A673 (cell line): Measurements from ENCODE around the gene LIX1. TPM values are rescaled to one million over a fixed set of nuclear protein-coding genes. Genes with fewer than 3 reads are reported as not detected.

Experiments
- BruUV-seq: library from RNA; stranded (reverse); fragments of 400-500 nt; replicated peaks from 2 replicates; lab custom pipeline; 2021; lab: Mats Ljungman, UMichigan
- CTCF ChIA-PET: fragments of 300-600 bp; sonication (Branson Sonifier 250); formaldehyde crosslinking; loops from one replicate; lab custom pipeline; 2022; ENCODE audit warnings: antibody characterized with exemption; lab: Charles Lee
- POLR2A ChIA-PET: fragments of 300-600 bp; sonication (Branson Sonifier 250); formaldehyde crosslinking; loops from one replicate; lab custom pipeline; 2022; ENCODE audit warnings: antibody characterized with exemption; ENCODE audit not compliant: low non-redundant PET; lab: Charles Lee
- DNase-seq: peaks from one replicate; pipeline ENCODE4 v3.0.0-alpha.2; 2015; ENCODE audit warnings: low spot score
- H3K27ac ChIP-seq: fragments of 200-600 bp; sonication (generic); 2 replicates; pipeline ENCODE4 v1.5.1; 2016; ENCODE audit warnings: mixed run types, low read depth, mild to moderate bottlenecking, mixed read lengths, antibody characterized with exemption, low read length; ENCODE audit not compliant: poor library complexity, severe bottlenecking
- H3K27me3 ChIP-seq: fragments of 200-600 bp; sonication (generic); replicated peaks from 2 replicates; pipeline ENCODE4 v1.6.1; 2017; ENCODE audit warnings: mixed run types, low read depth, mild to moderate bottlenecking, mixed read lengths, antibody characterized with exemption, low read length; ENCODE audit not compliant: insufficient read depth, poor library complexity
- H3K36me3 ChIP-seq: fragments of 200-600 bp; sonication (generic); 2 replicates; pipeline ENCODE4 v1.6.1; 2016; ENCODE audit warnings: mixed run types, mild to moderate bottlenecking, mixed read lengths, antibody characterized with exemption, low read length; ENCODE audit not compliant: insufficient read depth, poor library complexity, severe bottlenecking
- H3K4me1 ChIP-seq: fragments of 200-600 bp; sonication (generic); 2 replicates; pipeline ENCODE4 v1.6.1; 2017; ENCODE audit warnings: mixed run types, mild to moderate bottlenecking, mixed read lengths, antibody characterized with exemption, low read length; ENCODE audit not compliant: insufficient read depth, poor library complexity, severe bottlenecking
- H3K4me3 ChIP-seq: fragments of 200-600 bp; sonication (generic); 2 replicates; pipeline ENCODE4 v1.5.1; 2016; ENCODE audit warnings: low read depth, mixed run types, mild to moderate bottlenecking, mixed read lengths, low read length; ENCODE audit not compliant: poor library complexity, severe bottlenecking
- H3K9me3 ChIP-seq: fragments of 200-600 bp; sonication (generic); 2 replicates; pipeline ENCODE4 v1.6.1; 2016; ENCODE audit warnings: mixed run types, low read depth, mild to moderate bottlenecking, mixed read lengths, antibody characterized with exemption, low read length; ENCODE audit not compliant: poor library complexity, severe bottlenecking
- EZH2 ChIP-seq: fragments of 200-600 bp; sonication (generic); IDR thresholded peaks from 2 replicates; pipeline ENCODE4 v1.6.1; 2017; ENCODE audit warnings: borderline replicate concordance, low read depth, mild to moderate bottlenecking, mixed read lengths, antibody characterized with exemption, low read length; ENCODE audit not compliant: poor library complexity, severe bottlenecking
- intact Hi-C: fragments of 100-400 bp; cut with micrococcal nuclease; formaldehyde crosslinking; loops from one replicate; pipeline ENCODE4 v1.10.0; 2022; ENCODE audit not compliant: unreplicated experiment
- total RNA-seq: library from RNA; stranded (reverse); gene quantifications from 2 replicates; pipeline ENCODE4 v1.2.3, GENCODE V29; 2021
- TF ChIP-seq, protein P1 (sequence below): fragments of 300-800, 200-600 bp; sonication (generic); conservative IDR thresholded peaks from 2 replicates; pipeline ENCODE4 v1.5.1; 2017; ENCODE audit warnings: low read depth, mild to moderate bottlenecking, antibody characterized with exemption, low read length, moderate library complexity, mixed read lengths

LIX1 gene
- total RNA-seq, 1 experiment from 2014 or later = not detected

DNA sequence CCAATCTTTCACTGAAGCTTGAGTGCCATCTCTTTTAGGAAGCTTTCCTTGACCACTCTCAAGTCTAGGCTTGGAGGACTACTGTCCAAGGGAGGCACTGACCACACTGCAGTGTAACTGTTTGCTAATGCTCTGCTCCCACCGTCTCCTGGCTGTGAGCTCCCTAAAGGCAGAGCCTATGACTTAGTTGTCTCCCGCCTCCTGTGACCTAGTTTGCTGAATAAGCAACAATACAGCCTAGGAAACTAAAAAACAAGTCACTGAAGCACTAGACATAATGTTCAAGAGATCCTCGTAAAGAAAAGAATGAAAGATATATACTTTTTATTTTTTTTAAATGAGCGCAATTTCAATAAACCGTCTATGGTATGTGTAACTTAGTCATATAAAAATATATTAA lies 31.4 kb downstream of the LIX1 start:
- no peaks in the 10 kb centered on the region for H3K4me1 ChIP-seq
- no peaks in the 10 kb centered on the region for H3K36me3 ChIP-seq
- no peak for DNase-seq
- ChIA-PET CTCF (no interaction called here), POLR2A (no interaction called here)
- no TSS peak for BruUV-seq
- no peaks in the 10 kb centered on the region for H3K9me3 ChIP-seq
- intact Hi-C loops = no loop called here
- no peaks in the 10 kb centered on the region for H3K27me3 ChIP-seq
- no peak overlapping the region for H3K27ac ChIP-seq
- H3K4me3 ChIP-seq = no peak overlapping the region
- TF ChIP-seq, protein P1, sequence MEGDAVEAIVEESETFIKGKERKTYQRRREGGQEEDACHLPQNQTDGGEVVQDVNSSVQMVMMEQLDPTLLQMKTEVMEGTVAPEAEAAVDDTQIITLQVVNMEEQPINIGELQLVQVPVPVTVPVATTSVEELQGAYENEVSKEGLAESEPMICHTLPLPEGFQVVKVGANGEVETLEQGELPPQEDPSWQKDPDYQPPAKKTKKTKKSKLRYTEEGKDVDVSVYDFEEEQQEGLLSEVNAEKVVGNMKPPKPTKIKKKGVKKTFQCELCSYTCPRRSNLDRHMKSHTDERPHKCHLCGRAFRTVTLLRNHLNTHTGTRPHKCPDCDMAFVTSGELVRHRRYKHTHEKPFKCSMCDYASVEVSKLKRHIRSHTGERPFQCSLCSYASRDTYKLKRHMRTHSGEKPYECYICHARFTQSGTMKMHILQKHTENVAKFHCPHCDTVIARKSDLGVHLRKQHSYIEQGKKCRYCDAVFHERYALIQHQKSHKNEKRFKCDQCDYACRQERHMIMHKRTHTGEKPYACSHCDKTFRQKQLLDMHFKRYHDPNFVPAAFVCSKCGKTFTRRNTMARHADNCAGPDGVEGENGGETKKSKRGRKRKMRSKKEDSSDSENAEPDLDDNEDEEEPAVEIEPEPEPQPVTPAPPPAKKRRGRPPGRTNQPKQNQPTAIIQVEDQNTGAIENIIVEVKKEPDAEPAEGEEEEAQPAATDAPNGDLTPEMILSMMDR = no peak
- no peak for TF ChIP-seq EZH2

DNA sequence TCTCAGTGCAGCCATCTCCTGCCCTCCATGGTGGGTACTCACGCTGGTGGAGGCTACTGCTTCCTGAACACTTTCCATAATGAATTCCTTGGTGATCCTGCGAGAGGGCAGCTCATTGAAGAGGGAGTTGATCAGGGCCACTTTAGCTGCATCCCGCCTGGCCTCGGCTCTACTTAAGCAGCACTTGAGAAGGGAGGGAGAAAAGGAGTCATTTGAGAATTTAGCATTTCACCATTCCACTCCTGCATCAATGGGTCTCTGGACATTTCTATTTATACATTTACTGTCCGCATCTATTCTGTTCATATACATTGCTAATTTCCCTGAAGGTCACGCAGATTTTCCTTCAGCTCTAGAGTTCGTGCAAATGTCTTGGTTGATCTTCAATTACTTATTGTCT lies 35.1 kb downstream of the LIX1 start:
- H3K36me3 ChIP-seq = no peaks in the 10 kb centered on the region
- CTCF ChIA-PET = no interaction called here
- TF ChIP-seq, protein P1 = no peak
- no peak for TF ChIP-seq EZH2
- H3K9me3 ChIP-seq = no peaks in the 10 kb centered on the region
- H3K4me1 ChIP-seq = no peaks in the 10 kb centered on the region
- intact Hi-C loops = no loop called here
- no peak overlapping the region for H3K4me3 ChIP-seq
- no peak overlapping the region for H3K27ac ChIP-seq
- POLR2A ChIA-PET = no interaction called here
- DNase-seq = no peak
- no peaks in the 10 kb centered on the region for H3K27me3 ChIP-seq
- no TSS peak for BruUV-seq

DNA sequence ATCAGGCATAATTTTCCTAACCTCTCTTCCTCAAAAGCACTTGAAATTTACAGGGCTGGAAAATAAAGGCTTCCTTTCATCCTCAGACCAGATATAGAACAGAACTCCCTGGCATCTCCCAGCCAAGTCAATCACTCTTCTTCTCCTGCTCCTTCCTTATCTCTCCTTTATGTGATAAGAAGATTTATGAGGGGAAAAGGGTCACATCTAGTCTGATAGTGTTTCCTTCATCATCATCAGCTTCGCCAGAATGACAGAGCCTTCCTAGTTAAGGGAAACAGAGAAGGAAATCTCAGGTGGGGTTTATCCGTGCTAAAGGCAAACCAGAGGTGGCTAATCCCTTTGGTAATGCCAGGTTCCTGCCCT lies 36.2 kb downstream of the LIX1 start:
- H3K4me3 ChIP-seq = no peak overlapping the region
- no peaks in the 10 kb centered on the region for H3K9me3 ChIP-seq
- no peak for DNase-seq
- no peaks in the 10 kb centered on the region for H3K4me1 ChIP-seq
- no peak for TF ChIP-seq EZH2
- TF ChIP-seq, protein P1 = no peak
- ChIA-PET POLR2A (no interaction called here), CTCF (no interaction called here)
- no TSS peak for BruUV-seq
- H3K27ac ChIP-seq = no peak overlapping the region
- H3K27me3 ChIP-seq = no peaks in the 10 kb centered on the region
- intact Hi-C loops = no loop called here
- no peaks in the 10 kb centered on the region for H3K36me3 ChIP-seq
